ENCODE results near the gene SPECC1L.

Gene SPECC1L

DNA sequence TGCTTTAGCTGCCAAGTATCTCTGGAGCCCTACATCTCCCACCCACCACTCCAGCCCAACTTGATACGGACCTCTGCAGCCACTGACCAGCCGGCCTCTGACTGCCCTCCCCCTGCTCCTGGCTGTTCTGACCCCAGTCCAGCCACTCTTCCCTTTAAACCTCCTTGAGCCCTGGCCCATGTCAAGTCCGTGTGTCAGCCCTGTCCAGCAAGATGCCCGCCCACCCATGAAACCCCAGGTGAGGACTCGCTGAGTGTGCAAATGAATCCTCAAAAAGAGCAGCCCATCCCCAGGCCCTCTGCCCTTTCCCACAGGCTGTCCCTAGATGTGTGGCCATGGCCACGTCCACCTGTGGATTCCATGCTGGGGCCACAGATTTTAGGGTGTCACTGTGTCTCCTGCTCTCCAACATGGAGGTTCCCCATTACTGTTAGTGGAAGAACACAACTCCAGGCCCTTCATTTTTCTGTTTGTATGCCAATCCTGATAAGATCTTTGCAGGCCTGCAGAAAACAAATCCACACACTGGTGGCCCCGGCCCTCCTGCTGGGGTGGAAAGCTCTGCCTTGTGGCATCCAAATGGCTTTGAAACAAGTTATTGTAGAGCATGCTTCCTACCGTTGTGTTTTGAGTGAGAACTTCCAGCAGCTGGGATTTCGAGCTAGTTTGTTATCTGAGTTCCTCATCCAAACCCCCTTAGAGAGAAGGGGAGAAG is 134.1 kb downstream of the SPECC1L start:
- no peak for DNase-seq

DNA sequence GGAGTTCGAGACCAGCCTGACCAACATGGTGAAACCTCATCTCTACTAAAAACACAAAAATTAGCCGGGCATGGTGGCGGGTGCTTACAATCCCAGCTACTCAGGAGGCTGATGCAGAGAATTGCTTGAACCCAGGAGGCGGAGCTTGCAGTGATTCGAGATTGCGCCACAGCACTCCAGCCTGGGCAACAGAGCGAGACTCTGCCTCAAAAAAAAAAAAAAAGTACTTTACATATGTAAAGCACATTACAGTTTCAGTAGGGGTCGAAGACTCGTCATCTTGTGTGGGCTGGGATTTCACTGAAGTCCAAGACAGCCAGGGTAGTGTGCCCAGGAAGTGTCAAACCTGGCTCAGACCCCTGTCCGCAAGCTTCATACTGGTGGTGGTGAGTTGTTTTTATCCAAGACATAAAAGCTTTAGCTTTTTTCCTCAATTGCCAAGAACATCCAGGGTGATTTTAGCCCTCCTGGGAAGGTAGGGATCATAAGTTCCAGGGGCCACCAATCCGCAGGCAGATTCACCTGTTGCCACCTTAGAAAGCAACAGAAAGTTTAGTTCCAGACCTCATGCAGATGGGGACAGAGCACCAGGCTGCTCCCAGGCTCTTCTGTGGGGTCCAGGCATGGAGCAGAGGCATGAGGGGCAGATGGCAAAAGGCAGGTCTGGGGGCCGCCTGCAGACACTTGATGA is 135.1 kb downstream of the SPECC1L start:
- no peak for DNase-seq

DNA sequence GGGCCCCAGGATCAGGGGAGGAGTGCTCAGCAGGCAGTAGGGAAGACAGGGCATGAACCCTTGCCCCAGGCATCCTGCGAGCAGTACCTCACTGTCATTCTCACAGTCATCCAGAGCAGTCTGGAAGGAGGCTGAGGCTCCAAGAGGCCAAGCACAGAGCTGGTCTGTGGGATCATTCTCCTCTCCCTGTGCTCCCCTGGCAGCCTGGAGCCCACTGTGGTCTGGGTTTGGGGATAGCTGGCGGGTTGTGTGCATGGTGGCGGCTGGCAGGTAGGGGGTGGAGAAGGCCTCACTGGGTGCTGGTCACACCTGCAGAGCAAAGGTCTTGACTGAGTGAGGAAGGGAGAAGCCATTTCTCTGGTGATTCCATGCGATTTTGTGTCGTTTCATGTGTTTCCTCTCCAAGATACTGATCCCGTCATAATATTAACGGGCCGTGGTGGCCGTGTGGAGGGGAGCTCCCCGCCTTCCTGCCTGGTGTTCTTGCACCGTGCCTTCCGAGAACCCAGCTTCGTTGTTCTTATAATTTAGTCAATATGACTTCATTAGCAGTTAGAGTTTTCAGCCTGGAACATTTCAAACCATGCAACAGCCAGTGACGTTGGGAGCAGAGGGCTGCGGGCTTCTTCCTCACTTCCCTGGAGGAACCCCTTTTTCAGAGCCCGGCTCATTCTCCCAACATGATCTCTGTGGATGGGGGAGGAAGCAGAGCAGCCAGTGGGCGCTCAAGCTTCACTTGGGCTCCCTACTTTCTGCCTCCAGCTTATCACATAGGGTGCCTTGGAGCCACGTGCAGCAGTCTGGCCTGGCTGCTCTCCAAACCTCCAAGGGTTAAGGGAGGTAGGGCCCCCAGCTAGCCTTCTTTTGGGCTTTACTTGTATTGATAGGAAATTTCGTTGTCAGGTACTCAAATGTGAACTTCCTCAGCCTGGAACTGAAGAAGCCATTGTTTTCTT is 136.0 kb downstream of the SPECC1L start:
- no peak for DNase-seq

- DNase-seq: no peak
These were observed 136.6 kb downstream of the SPECC1L start for GRCh38 chr22:24407278-24407665.

- no peak for DNase-seq
These were observed 137.3 kb downstream of the SPECC1L start for GRCh38 chr22:24407884-24408283.

GRCh38 chr22:24408630-24409029 is 138.0 kb downstream of the SPECC1L start:
- no peak for DNase-seq

DNA sequence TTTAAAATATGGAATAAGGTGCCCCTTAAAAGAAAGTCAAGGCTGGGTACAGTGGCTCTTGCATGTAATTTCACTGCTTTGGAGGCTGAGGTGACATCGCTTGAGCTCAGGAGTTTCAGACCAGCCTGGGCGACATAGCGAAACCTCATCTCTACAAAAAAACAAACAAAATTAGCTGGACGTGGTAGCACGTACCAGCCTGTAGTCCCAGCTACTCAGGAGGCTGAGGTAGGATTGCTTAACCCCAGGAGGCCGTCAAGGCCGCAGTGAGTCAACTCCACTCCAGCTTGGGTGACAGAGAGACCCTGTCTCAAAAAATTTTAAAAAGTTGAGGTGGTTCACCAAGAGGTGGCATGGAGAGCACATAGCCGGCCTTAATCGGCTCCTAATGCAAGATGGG is 139.1 kb downstream of the SPECC1L start:
- DNase-seq: no peak

- no peak for DNase-seq
These were observed 139.7 kb downstream of the SPECC1L start for GRCh38 chr22:24410110-24410856.

GRCh38 chr22:24411256-24412004 is 140.8 kb downstream of the SPECC1L start:
- no peak for DNase-seq

DNA sequence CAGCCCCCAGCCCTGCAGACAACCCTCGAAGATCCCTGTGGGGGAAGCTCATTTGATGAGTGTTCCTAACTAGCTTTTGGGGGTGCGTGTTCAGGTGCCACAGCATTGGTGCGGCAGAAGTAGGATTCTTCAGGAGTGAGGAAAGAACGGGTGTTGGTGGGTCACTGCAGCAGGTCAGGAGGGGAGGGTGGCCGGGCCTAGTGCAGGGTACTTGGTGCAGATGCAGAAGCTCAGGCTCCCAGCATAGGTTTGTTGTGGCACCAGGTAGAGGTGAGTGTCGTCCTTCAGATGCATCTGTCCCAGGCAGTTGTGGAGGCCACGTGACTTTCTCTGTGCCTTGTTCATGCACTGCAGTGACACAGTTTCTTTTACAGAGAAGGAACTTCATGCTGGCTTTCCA is 141.6 kb downstream of the SPECC1L start:
- DNase-seq: no peak

DNA sequence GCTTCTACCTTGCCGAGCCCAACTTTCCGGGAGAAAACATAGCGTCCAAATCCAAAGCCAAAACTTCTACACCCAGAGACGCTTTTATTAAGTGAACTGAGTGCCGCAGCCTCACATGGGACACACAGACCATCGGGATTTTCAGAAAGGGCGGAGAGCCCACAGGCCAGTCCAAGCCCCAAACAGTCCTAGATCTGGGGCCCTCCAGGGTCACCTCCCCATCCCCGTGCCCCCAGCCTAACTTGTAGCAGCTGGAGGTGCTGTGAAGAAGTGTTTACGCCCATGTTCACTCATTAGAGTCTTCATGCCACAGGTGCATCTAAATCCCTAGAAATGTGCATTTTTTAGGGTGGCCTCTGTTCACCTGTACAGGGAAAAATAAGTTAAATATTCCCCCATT is 142.6 kb downstream of the SPECC1L start:
- DNase-seq: no peak

GRCh38 chr22:24413736-24414385 is 143.2 kb downstream of the SPECC1L start:
- DNase-seq: no peak

DNA sequence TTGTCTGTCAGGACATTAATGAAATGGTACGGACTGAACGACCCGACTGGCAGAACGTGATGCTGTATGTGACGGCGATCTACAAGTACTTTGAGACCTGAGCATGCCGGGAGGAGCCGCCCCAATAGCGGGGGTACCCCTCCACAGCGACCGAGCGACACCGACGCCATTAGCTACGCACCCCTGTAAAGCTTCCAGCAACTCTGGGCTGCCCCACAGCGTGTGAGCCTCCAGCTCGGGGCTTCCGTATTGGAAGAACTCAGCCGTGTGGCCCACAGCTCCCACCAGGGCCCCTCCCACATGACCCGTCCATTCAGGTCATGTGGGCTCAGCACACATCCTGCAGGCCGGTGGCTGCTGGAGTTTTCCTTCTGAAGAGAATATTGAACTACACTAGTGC is 143.9 kb downstream of the SPECC1L start:
- no peak for DNase-seq

DNA sequence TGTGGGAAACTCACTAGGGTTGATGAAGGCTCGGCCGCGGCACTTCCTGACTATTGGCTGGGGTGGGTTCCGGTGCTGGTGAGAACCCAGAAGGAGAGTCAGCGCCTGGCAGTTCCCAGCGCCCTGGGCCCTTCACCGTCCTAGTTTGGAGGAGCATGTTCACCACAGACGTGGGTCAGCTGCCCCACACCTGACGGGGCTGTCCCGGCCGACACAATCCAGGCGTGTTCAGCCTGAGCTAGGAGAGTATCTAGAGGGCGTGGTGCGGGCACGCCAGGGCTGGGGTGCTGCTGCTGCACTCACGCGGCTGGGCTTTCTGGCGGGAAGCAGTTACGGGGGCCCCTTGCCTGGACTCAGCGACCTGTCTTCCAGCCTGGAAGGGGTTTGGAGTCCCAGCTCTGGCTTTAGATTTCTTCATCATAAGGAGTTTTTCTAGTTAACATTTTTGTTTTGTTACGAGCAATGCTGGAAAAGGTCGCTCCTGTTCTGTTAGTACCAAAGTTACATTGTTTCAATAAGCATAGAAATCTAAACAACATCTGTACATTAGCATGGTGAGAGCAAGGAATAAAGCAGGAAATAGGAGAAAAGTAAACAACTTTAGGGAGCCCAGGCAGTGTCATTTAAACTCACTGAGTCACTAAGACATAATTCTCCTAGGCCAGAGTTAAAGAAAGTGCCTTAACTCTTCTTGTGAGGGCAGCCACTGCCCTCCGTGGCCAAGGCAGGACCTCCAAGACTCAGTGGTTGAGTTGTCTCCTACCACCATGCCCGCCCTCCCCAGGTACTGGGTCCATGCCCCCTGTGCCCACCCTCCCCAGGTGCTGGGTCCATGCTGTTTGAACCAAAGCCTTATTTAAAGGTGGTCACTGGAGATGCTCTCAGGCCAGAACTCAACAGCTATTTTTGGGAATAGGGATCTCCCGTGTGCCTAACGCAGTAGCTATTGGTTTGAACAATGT is 144.6 kb downstream of the SPECC1L start:
- no peak for DNase-seq

DNA sequence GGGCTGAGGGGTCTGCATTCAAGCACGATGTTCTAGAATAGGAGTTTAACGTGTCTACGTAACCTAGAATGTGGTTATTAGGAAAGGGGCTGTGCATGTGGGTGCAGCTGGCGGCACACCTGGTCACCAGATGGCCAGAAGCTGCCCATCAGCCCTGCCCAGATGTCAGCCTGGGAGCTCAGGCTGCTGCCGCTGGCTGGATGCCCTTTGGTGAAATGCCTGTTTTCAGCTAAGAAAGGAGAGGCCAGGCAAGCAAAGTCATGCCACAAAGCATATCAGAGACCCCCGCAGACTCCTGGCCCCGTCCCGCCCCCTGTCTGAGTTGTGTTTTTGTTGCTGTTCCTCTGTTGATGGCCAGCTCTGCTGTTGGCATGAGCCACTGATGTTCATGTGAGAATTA is 145.5 kb downstream of the SPECC1L start:
- no peak for DNase-seq

DNA sequence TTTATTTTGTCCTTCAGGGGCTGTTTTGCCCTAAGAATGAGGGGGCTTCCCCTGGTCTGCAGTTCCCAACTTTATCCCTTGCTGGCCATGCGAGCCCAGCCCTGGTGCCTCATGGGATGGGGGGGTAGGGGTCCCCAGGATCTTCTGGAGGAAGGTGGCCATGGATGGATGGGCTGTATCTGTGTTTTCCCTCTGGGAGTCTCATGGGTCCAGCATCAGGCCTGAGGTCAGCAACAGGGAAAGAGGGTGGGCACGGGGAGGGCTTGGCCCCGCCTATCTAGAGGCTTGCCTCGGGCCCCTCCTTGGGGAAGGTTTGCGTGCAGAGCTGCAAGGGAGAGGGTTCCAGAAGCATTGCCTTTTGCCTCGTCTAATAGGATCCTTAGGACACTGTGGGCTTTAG is 146.0 kb downstream of the SPECC1L start:
- DNase-seq: no peak

GRCh38 chr22:24417200-24417599 is 146.6 kb downstream of the SPECC1L start:
- DNase-seq: no peak

DNA sequence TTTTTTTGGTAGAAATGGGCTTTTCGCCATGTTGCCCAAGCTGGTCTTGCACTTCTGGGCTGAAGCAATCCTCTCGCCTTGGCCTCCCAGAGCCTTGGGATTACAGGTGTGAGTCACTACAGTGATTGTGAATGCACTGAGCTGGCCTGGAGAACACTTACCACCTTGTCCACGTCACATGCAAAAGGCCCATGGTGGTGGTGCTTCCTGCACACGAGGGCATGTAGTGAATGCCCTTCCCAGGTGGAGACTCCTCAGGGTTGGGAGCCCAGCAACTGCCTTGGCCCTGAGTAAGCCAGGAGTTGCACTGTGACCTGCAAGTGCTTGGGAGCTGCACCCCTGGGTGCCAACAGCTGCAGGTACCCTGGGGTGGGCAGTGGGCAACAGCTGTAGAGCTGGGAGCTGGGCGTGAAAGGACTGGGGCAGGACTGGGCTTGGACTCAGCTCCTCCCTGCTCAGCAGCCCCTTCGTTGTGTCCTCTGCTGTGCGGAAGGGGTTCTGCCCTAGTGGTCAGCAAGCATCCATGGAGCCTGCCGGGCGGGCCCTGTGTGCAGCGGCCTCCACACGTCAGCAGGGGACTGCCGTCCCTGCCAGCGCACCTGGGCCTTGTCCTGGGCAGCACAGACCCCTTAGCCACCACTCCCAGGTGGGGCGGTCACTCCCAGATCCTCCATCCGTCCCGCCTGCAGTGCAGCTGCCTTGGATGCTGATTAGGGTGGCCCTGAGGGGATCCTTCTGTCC is 147.4 kb downstream of the SPECC1L start:
- no peak for DNase-seq

DNA sequence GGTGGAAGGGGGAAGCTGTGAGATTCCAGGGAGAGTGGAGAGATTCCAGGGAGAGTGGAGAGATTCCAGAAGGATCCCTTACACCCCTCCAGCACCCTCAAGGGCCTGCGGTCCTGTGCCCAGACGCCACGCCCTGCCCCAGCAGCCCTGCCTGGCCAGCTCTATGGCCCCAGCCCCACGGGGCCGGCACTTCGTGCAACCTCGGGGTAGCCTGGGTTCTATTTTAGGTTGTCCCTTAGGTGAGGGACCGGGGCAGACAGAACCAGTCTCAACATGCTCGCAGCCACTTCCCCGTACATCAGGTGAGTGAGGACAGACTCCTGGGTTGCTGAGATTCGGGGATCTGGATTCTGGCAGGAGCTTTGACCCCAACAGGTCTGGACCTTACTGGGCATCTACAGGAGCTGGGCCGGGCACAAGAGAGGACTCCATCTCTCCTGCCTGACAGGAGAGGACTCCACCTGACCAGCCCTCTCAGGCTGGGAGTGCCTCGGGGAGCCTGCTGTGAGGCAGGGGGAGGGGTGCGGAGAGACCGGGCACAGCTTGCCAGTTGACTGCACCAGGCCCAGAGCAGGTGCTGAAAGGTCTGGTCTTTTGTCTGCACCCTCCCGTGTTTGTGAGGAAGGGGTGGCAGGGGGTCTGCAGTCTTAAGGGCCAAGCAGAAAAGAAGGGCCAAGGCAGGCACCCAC is 148.3 kb downstream of the SPECC1L start:
- DNase-seq: no peak

Data from stimulated activated CD4-positive, alpha-beta T cell treated with anti-CD3 and anti-CD28 coated beads, Interleukin-4, amount 100 ng/mL, for 1 hour (primary cell).